Measurements from ENCODE around the gene ATXN7L1. TPM values are rescaled to one million over a fixed set of nuclear protein-coding genes. Genes with fewer than 3 reads are reported as not detected.

ATXN7L1 gene
- total and polyA plus RNA-seq, 2 of the 13 experiments (the other 11 are each of a cell fraction or from before 2014, with no cell fraction given) = 4.1 to 7.8 TPM

GRCh38 chr7:105648561-105649401 is 227.6 kb downstream of the ATXN7L1 start (continued):
- no peak for TF ChIP-seq SNRNP70 (IDR thresholded peaks at IDR 0.05; ENCODE audit: low read depth, low read length)
- 0 out of 2 replicates have a peak, but pooled peaks have one; percentile 18 for TF ChIP-seq TARDBP (CRISPR knock-in tag; IDR thresholded peaks at IDR 0.05)
- TF ChIP-seq, protein P1, sequence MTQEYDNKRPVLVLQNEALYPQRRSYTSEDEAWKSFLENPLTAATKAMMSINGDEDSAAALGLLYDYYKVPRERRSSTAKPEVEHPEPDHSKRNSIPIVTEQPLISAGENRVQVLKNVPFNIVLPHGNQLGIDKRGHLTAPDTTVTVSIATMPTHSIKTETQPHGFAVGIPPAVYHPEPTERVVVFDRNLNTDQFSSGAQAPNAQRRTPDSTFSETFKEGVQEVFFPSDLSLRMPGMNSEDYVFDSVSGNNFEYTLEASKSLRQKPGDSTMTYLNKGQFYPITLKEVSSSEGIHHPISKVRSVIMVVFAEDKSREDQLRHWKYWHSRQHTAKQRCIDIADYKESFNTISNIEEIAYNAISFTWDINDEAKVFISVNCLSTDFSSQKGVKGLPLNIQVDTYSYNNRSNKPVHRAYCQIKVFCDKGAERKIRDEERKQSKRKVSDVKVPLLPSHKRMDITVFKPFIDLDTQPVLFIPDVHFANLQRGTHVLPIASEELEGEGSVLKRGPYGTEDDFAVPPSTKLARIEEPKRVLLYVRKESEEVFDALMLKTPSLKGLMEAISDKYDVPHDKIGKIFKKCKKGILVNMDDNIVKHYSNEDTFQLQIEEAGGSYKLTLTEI (CRISPR knock-in tag; conservative IDR thresholded peaks at IDR 0.05) = no peak
- peak; percentile 11 for TF ChIP-seq XRCC5 (optimal IDR thresholded peaks at IDR 0.05; ENCODE audit: low read length)
- TF ChIP-seq ARNTL (CRISPR knock-in tag; IDR thresholded peaks at IDR 0.05) = no peak
- TF ChIP-seq ZNF501 (CRISPR knock-in tag; IDR thresholded peaks at IDR 0.05) = no peak

- BruUV-seq (replicated peaks) = no TSS peak
- H3K4me3 ChIP-seq (replicated peaks in 1 of 3; ENCODE audit: insufficient read depth in 1 of 3, low read depth in 2 of 3, low read length in 3 of 3) = no peak overlapping the region
- ATAC-seq (no peak), FAIRE-seq (no peak), DNase-seq (ENCODE audit: low spot score) (no peak)
- in situ Hi-C loops (cut with HindIII; ENCODE audit: extremely low pct_ligation_motif_present, low pct_unique_long_range_greater_than_20kb) = no loop called here
- no peaks in the 10 kb centered on the region for H3K79me2 ChIP-seq (ENCODE audit: insufficient read depth, low read length)
- H2AFZ ChIP-seq (ENCODE audit: low read length) = no peak overlapping the region
- TF ChIP-seq ZNF383 (CRISPR knock-in tag; IDR thresholded peaks at IDR 0.05; ENCODE audit: borderline replicate concordance) (no peak), SETDB1 (CRISPR knock-in tag; IDR thresholded peaks at IDR 0.05; ENCODE audit: borderline replicate concordance) (no peak), KDM5B (CRISPR knock-in tag; IDR thresholded peaks at IDR 0.05; ENCODE audit: borderline replicate concordance) (no peak), ZNF17 (CRISPR knock-in tag; IDR thresholded peaks at IDR 0.05) (no peak), KDM5A (IDR thresholded peaks at IDR 0.05; ENCODE audit: borderline replicate concordance, low read length) (no peak), CCAR2 (optimal IDR thresholded peaks at IDR 0.05; ENCODE audit: low read depth, low read length) (no peak)
- TF ChIP-seq, protein P2, sequence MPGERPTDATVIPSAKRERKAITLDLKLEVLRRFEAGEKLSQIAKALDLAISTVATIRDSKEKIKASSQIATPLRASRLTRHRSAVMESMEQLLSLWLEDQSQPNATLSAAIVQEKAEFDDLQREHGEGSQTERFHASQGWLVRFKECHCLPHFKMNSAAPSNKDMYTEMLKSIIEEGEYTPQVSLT (CRISPR knock-in tag; IDR thresholded peaks at IDR 0.05; ENCODE audit: borderline replicate concordance, low read depth) = no peak
- intact Hi-C loops (cut with micrococcal nuclease; ENCODE audit: unreplicated experiment) = no loop called here
- H3K36me3 ChIP-seq (replicated peaks in 1 of 2; ENCODE audit: control insufficient read depth in 1 of 2, insufficient read depth in 2 of 2, low read length in 2 of 2) = peaks cover 0 to 3% of the 10 kb centered on the region in 2 experiments; a peak in 2 of 5 replicates
- H3K4me2 ChIP-seq (ENCODE audit: low read depth, low read length) = no peak overlapping the region
- peaks cover 26% of the 10 kb centered on the region for H3K4me1 ChIP-seq (ENCODE audit: insufficient read depth, low read length)
- CTCF ChIA-PET (ENCODE audit: low intra/inter-chr PET ratio, low total read pairs) = no interaction called here
- H3K9me3 ChIP-seq (ENCODE audit: low read length) = no peaks in the 10 kb centered on the region
- 97% methylated on average over 7 of the region's 7 CpGs for WGBS (ENCODE audit: low lambda C conversion rate)
- POLR2A ChIA-PET = no interaction called here
- no peaks in the 10 kb centered on the region for H3K27me3 ChIP-seq (ENCODE audit: control insufficient read depth in 1 of 2, insufficient read depth in 2 of 2, low read length in 2 of 2)
- H3K9ac ChIP-seq (ENCODE audit: insufficient read depth, low read depth, low read length) = no peak overlapping the region
- H4K20me1 ChIP-seq (ENCODE audit: insufficient read depth, low read length) = no peaks in the 10 kb centered on the region
- H3K27ac ChIP-seq (ENCODE audit: extremely low read length, insufficient read depth, low read length) = no peak overlapping the region
These were observed 228.8 kb downstream of the ATXN7L1 start for GRCh38 chr7:105647591-105647990.
